ENCODE results near the gene LYRM4. TPM values are rescaled to one million over a fixed set of nuclear protein-coding genes. Genes with fewer than 3 reads are reported as not detected.

Gene LYRM4
- total RNA-seq, 1 donor from 2014 or later = 22.4 TPM

DNA sequence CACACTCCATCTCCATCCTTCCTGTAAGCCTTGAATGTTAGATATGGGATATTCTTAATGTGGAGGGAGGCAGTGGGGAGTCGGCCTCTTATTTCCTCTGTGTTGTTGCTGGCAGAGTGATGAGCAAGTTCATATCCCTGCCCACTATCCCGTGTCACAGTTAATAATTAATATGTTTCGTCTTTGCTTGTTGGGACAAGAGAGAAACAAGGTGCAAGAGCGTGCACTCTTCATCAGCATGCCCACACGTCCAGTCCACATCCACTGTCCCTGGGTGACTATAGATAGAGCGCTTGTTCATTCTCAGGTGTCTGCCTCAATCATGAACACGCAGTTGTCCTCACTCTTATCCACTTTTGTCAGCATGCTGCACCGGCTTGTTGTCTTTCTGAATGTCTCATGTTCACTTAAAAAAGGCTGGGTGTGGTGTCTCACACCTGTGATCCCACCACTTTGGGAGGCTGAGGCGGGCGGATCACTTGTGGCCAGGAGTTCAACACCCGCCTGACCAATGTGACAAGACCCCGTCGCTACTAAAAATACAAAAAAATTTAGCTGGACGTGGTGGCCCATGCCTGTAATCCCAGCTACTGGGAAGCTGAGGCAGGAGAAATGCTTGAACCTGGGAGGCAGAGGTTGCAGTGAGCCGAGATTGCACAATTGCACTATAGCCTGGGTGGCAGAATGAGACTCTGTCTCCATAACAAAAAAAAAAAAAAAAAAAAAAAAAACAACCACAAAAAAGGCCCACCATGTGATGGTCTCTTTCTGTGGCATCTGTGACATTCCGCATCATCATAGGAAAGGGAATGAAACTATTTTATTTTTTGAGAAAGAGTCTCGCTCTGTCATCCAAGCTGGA lies 141.4 kb downstream of the LYRM4 start:
- TF ChIP-seq, protein P1, sequence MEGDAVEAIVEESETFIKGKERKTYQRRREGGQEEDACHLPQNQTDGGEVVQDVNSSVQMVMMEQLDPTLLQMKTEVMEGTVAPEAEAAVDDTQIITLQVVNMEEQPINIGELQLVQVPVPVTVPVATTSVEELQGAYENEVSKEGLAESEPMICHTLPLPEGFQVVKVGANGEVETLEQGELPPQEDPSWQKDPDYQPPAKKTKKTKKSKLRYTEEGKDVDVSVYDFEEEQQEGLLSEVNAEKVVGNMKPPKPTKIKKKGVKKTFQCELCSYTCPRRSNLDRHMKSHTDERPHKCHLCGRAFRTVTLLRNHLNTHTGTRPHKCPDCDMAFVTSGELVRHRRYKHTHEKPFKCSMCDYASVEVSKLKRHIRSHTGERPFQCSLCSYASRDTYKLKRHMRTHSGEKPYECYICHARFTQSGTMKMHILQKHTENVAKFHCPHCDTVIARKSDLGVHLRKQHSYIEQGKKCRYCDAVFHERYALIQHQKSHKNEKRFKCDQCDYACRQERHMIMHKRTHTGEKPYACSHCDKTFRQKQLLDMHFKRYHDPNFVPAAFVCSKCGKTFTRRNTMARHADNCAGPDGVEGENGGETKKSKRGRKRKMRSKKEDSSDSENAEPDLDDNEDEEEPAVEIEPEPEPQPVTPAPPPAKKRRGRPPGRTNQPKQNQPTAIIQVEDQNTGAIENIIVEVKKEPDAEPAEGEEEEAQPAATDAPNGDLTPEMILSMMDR (IDR thresholded peaks at IDR 0.05) = no peak
- intact Hi-C loops (cut with DNase I) = no loop called here
- no peaks in the 10 kb centered on the region for H3K27me3 ChIP-seq (ENCODE audit: low read depth)
- H3K4me3 ChIP-seq = no peak overlapping the region
- H3K36me3 ChIP-seq = no peaks in the 10 kb centered on the region
- ATAC-seq (no peak), DNase-seq (no peak)
- no peaks in the 10 kb centered on the region for H3K4me1 ChIP-seq
- H3K9me3 ChIP-seq = no peaks in the 10 kb centered on the region
- H3K27ac ChIP-seq = no peak overlapping the region

DNA sequence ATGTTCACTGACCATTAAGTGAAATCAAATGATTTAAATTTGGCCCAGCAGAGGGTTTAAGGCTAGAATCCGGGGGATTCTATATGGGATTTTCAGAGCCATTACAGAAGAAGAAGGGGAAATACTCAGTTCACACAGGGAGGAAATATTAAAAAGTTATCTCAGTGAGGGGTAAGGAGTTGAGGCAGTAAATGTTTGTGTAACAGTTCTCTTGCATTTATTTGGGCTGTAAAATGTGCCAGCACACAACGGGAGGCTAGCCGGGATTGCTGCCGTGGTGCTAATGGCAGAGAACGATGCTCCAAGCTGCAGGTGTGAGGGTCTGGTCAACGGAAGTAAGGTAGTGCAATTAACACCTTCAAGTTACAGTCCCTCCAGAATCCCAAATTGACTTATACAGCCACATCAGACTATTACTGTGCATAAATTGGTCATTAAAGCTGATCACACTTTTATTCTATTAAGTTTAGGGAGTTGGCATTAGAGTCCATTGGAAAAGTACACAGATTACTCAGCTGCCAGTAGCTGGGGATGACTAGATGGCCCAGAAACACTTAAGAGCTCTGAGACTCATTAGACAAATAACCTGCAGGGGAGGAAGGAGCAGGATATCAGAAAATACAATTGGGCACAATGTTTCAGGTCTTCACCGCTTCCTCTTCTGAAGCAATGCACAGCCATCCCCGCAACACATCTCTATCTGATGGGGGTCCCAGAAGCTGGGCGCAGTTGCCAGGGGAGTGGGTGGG lies 144.3 kb downstream of the LYRM4 start:
- H3K27ac ChIP-seq = no peak overlapping the region
- DNase-seq (no peak), ATAC-seq (no peak)
- intact Hi-C loops (cut with DNase I) = no loop called here
- H3K9me3 ChIP-seq = no peaks in the 10 kb centered on the region
- H3K4me3 ChIP-seq = no peak overlapping the region
- TF ChIP-seq, protein P1 (IDR thresholded peaks at IDR 0.05) = no peak
- no peaks in the 10 kb centered on the region for H3K36me3 ChIP-seq
- no peaks in the 10 kb centered on the region for H3K27me3 ChIP-seq (ENCODE audit: low read depth)
- no peaks in the 10 kb centered on the region for H3K4me1 ChIP-seq

DNA sequence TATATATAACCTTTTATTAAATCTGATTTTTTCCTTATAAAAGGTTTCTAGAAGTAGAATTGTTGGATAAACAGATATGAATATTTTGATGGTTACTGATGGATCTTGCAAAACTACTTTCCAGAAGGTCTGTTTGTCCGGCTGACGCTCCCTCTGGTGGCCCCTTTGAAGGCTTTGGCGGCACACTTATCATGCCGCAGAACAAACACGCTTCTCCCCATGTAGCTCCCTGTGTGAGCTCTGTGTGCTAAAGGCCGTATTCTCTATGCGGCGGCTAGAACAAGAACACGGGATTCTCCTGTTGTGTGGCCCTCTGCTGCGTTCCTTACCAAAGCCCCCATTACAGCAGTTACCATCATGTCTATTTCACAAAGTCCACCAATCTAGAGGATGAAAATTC lies 145.6 kb downstream of the LYRM4 start:
- H3K27ac ChIP-seq = no peak overlapping the region
- H3K4me1 ChIP-seq = no peaks in the 10 kb centered on the region
- intact Hi-C loops (cut with DNase I) = no loop called here
- TF ChIP-seq, protein P1 (IDR thresholded peaks at IDR 0.05) = no peak
- no peak overlapping the region for H3K4me3 ChIP-seq
- H3K27me3 ChIP-seq (ENCODE audit: low read depth) = no peaks in the 10 kb centered on the region
- no peaks in the 10 kb centered on the region for H3K36me3 ChIP-seq
- ATAC-seq = peak in 1 of 2 donors; percentile 37
- no peak for DNase-seq
- no peaks in the 10 kb centered on the region for H3K9me3 ChIP-seq

DNA sequence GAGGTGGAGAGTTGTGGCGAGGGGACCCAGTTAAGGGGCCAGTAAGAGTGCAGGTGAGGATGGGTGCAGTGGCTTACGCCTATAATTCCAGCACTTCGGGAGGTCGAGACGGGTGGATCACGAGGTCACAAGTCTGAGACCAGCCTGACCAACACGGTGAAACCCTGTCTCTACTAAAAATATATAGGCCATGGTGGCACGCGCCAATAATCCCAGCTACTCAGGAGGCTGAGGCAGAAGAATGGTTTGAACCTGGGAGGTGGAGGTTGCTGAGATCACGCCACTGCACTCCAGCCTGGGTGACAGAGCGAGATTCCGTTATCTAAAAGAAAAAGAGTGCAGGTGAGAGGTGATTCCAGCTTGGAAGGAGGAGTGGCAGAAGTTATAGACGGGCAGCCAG lies 147.7 kb downstream of the LYRM4 start:
- Histone ChIP-seq H3K27ac (no peak overlapping the region), H3K36me3 (no peaks in the 10 kb centered on the region), H3K27me3 (ENCODE audit: low read depth) (no peaks in the 10 kb centered on the region), H3K4me3 (no peak overlapping the region), H3K4me1 (no peaks in the 10 kb centered on the region), H3K9me3 (no peaks in the 10 kb centered on the region)
- intact Hi-C loops (cut with DNase I) = no loop called here
- DNase-seq (no peak), ATAC-seq (no peak)
- TF ChIP-seq, protein P1 (IDR thresholded peaks at IDR 0.05) = no peak

DNA sequence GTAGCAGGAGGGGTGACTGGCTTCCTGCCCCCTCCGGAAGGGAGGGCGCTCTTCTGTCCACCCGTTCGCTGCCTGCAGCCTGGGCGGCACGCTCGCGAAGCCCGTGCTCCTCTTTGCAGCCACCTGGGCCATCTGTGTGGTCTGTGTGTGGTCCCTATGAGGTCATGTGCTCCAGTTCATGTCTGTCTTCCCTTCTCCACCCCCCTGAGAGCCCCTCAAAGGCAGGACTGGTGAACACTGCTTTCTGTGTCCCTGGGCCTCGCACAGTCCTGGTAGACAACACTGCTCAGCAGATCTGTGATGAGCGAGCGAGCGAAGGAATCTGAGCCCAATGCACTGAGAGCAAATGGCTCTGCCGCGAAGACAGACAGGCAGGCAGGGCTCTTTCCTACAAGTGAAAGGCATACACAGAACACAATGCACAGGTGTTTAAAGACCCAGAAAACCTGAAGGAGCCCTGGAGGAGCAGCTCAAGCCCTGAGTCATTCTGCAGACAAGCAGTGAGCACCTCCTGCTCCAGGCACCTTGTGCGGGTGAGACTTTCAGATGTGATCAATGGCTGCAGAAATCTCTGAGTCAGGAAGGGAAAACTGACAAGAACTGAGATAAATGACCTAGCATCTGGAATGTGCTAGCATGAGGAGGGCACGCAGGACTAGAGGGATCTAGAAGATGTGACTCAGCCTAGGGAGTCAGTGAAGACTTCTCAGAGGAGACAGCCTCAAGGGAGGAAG lies 148.5 kb downstream of the LYRM4 start:
- TF ChIP-seq, protein P1 (IDR thresholded peaks at IDR 0.05) = no peak
- no peak overlapping the region for H3K4me3 ChIP-seq
- no peaks in the 10 kb centered on the region for H3K36me3 ChIP-seq
- ATAC-seq (no peak), DNase-seq (no peak)
- no peaks in the 10 kb centered on the region for H3K27me3 ChIP-seq (ENCODE audit: low read depth)
- intact Hi-C loops (cut with DNase I) = no loop called here
- no peaks in the 10 kb centered on the region for H3K9me3 ChIP-seq
- no peaks in the 10 kb centered on the region for H3K4me1 ChIP-seq
- no peak overlapping the region for H3K27ac ChIP-seq
